GM19099 (cell line): ENCODE results near the gene SPDYE2B.
A peak's percentile ranks its signal among the peaks of the same experiment; 100 is the strongest.
"Not testable (repeated sequence)": the region's sequence is repeated elsewhere in the genome, so short reads cannot be mapped to it uniquely, and the experiment has no call there.

Experiments
- POLR2A ChIP-seq: IDR thresholded peaks from 3 replicates; pipeline ENCODE4 v1.6.1; 2011; ENCODE audit warnings: low read depth; ENCODE audit not compliant: insufficient read length; ENCODE audit errors: extremely low read depth

SPDYE2B gene, protein sequence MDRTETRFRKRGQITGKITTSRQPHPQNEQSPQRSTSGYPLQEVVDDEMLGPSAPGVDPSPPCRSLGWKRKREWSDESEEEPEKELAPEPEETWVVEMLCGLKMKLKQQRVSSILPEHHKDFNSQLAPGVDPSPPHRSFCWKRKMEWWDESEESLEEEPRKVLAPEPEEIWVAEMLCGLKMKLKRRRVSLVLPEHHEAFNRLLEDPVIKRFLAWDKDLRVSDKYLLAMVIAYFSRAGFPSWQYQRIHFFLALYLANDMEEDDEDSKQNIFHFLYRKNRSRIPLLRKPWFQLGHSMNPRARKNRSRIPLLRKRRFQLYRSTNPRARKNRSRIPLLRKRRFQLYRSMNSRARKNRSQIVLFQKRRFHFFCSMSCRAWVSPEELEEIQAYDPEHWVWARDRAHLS

DNA sequence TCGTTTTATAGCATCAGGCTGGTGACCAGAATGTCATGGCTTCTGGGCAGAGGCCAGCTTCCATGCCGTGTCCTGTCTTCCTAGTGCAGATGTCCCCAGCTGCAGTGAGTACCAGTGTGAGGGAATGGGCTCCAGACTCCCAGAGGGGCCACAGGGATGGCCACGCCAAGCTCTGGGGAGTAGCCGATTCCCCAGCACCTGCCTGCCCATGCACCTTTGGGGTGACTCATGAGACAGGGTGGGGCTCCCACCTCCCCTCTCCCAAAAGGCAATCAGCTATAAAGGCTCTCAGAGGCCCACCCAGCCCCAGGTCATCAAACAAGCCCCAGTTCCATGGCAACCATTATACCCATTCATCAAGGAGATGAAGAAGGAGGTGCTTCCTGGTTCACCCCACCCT is at the start of gene SPDYE2B:
Gene SPDYE2B (plus strand): TSS at position 396 of the 400 bp plus-strand sequence. CDS start 2,030 bp downstream, outside the sequence.
- TF ChIP-seq POLR2A, result not testable (repeated sequence)

DNA sequence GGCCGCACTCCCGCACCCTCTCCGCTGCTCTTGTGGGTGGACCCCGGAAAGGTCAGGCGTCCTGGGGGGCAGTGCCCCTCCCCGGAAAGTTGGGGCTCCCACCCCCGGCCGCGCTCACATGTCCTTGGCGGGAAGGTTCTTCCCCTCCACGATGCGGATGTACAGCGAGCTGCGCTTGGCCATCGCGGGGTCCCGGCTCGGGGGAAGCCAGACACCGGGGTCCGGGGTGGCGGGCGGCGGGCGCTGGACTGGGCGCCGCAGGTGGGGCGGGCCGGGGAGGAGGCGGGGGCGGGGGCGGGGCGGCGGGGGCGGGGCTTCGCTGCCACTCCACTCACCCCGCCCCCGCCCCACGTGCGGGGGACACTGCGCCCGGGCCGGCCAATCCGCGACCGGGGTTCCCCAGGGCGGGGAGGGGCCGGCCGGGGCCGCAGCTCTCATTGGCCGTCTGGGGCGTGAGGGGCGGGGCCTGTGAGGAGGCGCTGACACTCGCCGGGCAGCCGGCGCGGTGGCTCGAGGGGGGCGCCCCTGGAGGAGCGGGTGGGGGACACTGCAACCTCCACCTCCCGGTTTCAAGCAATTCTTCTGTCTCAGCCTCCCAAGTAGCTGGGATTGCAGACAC is 33.5 kb upstream of the SPDYE2B start, which contains the start of gene RASA4:
Gene RASA4 (minus strand): TSS at position 250 of the 619 bp plus-strand sequence. CDS start 67 bp downstream, at position 183.
- TF ChIP-seq POLR2A, result not testable (repeated sequence)

DNA sequence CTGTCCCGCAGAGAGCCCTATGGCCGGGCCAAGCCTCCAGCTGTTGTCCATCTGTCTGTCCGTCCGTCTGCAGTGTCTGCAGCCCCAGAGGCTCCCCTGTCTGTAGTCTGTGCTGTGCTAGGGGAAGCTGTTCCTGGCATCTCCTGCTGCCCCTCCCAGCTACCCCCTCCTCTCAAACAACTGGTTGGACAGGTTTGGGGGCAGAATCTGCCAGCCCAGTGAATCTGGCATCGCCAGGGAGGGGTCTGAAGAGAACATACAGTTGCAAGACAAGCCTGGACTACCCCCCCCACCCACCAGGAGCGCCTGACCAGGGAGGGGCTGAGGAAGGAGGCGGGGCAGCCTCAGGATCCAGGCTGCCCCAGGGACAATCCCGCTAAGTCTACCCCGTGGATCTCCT is 7.4 kb upstream of the SPDYE2B start, which contains the start of gene UPK3BL1:
Gene UPK3BL1 (minus strand): TSS at position 101 of the 400 bp plus-strand sequence. CDS start 50 bp downstream, at position 51.
- TF ChIP-seq POLR2A, result not testable (repeated sequence)

DNA sequence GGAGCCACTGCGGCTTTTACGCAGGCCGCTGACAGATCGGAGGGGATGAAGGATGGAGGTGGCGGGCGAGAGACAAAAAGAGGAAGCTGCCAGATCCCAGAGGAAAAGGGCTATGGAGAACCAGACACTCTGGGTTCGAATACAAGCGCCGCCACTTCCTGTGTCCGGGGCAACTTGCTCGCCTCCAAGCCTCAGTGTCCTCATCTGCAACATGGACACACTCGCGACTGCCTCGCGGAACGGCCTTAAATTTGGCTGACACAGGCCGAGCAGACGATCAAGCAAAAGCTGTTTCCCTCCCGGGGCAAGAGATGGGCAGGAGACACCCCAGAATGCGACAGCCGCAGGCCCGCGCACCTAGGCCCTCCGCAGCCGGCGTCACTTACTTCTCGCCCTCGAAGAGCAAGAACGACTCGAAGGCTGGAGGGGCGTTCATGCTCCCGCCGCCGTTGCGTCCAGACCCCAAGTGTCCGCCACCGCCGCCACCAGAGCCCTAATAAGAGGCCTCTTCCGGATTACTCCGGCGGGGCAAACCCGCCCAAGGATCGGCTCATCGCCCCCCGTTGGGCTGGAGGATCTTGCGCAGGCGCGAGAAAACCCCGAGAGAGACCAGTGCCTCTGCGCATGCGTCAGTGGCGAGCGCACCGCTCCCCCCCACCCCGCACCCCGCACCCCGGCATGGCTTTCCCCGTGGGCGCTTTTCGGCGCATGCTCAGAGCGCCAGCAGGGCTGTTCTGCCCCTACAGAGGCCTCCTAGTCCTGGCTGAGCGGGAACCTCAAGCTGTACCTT is 21.2 kb downstream of the SPDYE2B start, which contains the start of gene POLR2J2:
Gene POLR2J2 (minus strand): TSS at position 498 of the 790 bp plus-strand sequence. CDS start 62 bp downstream, at position 436.
- TF ChIP-seq POLR2A, result peak; percentile 65
